Adrenal gland (tissue), 5 donors: Measurements from ENCODE around the gene OIP5.

ENCODE experiments used
- CTCF ChIP-seq, 6 experiments: fragments of 450-650 bp in 4 of 6; fragments of 200-600 bp in 2 of 6; sonication (generic) in 1 of 6; IDR thresholded peaks; 1 replicate in 5 of 6; 2 replicates in 1 of 6; pipeline versions ENCODE4 v1.5.1 to v1.8.0; 2016 to 2021; ENCODE audit warnings: antibody characterized with exemption in 6 of 6, mild to moderate bottlenecking in 2 of 6, moderate library complexity in 1 of 6
- POLR2A ChIP-seq, 2 donors: fragments of 450-650 bp; IDR thresholded peaks; one replicate each; pipeline ENCODE4 v1.6.1; 2017; ENCODE audit warnings: antibody characterized with exemption in 2 of 2, mild to moderate bottlenecking in 2 of 2, moderate library complexity in 1 of 2
- donor health status: DM: no; HTN: no; CAD: no.

GRCh38 chr15:41336549-41336948, 4.2 kb upstream of the OIP5 start:
- TF ChIP-seq CTCF (IDR thresholded peaks at IDR 0.05): no peak
- TF ChIP-seq POLR2A (IDR thresholded peaks at IDR 0.05): no peak
